Astrocyte (in vitro differentiated cells and primary cell): Measurements from ENCODE around the gene USP15.

ENCODE experiments used
- CTCF ChIP-seq: IDR thresholded peaks from 2 replicates; pipeline ENCODE4 v1.5.1; 2011; ENCODE audit warnings: low read depth, mild to moderate bottlenecking, inconsistent platforms, low read length, moderate library complexity; ENCODE audit not compliant: insufficient read depth
- EZH2 ChIP-seq: IDR thresholded peaks from 2 replicates; pipeline ENCODE4 v1.6.1; 2012; ENCODE audit warnings: mild to moderate bottlenecking, low read length, inconsistent platforms; ENCODE audit not compliant: insufficient read depth

- TF ChIP-seq CTCF = no peak
- TF ChIP-seq EZH2 = no peak
These were observed 100.8 kb downstream of the USP15 start for GRCh38 chr12:62361048-62361447.
